ENCODE measurements around the gene ATP9B. TPM values are rescaled to one million over a fixed set of nuclear protein-coding genes. Genes with fewer than 3 reads are reported as not detected.

The ATP9B gene
- total RNA-seq, 1 experiment from 2014 or later: 17.9 TPM

DNA sequence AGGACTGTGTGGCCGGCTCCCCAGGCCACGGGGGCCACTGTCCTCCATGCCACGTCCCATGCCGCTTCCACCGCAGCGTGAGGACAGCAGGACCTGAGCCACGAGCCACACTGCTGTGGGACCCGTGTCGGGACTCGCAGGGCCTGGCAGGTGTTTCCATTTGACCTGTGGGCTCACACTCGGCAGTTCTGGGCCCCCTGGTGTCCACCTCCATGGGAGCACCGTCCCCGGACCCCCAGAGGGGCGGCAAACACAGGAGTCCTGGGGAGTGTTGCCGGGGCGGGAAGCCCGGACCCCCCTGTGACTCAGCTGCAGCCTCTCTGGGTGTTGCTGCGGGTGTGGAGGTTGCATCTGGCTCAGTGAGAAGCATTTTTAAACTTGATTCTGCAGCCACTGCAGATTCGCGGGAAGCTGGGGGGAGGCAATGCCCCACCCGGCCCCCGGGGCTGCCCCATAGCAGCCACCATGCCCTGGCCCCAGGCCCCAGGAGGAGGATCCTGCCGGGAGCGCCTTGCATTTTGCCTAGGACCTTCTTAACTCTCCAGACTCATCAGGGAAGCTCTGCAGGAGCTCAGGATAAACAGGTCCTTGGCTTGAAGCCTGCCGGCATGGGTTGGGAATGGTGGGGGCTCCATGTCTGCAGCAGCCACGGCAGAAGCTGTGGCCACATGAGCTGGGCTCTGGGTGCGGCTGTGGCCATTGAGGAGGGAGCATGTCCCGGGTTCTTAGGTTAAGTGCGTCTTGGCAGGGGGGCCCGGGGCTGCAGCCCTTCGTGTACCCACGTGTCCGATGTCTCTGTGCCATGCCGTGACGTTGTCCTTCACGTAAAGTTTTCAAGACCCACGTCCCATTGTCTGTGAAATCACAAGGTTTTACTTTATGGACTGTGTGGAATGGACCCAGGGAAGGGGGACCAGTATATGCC is 357.4 kb downstream of the ATP9B start:
- DNase-seq (ENCODE audit: low spot score): no peak
- Histone ChIP-seq H3K9me3 (ENCODE audit: low read depth, low read length, poor library complexity, severe bottlenecking) (no peaks in the 10 kb centered on the region), H3K36me3 (ENCODE audit: insufficient read depth, low read length, poor library complexity, severe bottlenecking) (no peaks in the 10 kb centered on the region), H3K4me1 (ENCODE audit: insufficient read depth, low read length, poor library complexity, severe bottlenecking) (peaks cover 2% of the 10 kb centered on the region), H3K4me3 (ENCODE audit: low read depth, low read length, poor library complexity, severe bottlenecking) (no peak overlapping the region), H3K27me3 (replicated peaks; ENCODE audit: insufficient read depth, low read depth, low read length, poor library complexity) (no peaks in the 10 kb centered on the region), H3K27ac (ENCODE audit: low read depth, low read length, poor library complexity, severe bottlenecking) (no peak overlapping the region)
- TF ChIP-seq, protein P1, sequence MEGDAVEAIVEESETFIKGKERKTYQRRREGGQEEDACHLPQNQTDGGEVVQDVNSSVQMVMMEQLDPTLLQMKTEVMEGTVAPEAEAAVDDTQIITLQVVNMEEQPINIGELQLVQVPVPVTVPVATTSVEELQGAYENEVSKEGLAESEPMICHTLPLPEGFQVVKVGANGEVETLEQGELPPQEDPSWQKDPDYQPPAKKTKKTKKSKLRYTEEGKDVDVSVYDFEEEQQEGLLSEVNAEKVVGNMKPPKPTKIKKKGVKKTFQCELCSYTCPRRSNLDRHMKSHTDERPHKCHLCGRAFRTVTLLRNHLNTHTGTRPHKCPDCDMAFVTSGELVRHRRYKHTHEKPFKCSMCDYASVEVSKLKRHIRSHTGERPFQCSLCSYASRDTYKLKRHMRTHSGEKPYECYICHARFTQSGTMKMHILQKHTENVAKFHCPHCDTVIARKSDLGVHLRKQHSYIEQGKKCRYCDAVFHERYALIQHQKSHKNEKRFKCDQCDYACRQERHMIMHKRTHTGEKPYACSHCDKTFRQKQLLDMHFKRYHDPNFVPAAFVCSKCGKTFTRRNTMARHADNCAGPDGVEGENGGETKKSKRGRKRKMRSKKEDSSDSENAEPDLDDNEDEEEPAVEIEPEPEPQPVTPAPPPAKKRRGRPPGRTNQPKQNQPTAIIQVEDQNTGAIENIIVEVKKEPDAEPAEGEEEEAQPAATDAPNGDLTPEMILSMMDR (conservative IDR thresholded peaks at IDR 0.05; ENCODE audit: low read depth, low read length): no peak
- TF ChIP-seq EZH2 (IDR thresholded peaks at IDR 0.05; ENCODE audit: borderline replicate concordance, low read depth, low read length, poor library complexity, severe bottlenecking): no peak
- BruUV-seq (replicated peaks): no TSS peak
- intact Hi-C loops (cut with micrococcal nuclease; ENCODE audit: unreplicated experiment): no loop called here
- ChIA-PET CTCF (no interaction called here), POLR2A (ENCODE audit: low non-redundant PET) (no interaction called here)

DNA sequence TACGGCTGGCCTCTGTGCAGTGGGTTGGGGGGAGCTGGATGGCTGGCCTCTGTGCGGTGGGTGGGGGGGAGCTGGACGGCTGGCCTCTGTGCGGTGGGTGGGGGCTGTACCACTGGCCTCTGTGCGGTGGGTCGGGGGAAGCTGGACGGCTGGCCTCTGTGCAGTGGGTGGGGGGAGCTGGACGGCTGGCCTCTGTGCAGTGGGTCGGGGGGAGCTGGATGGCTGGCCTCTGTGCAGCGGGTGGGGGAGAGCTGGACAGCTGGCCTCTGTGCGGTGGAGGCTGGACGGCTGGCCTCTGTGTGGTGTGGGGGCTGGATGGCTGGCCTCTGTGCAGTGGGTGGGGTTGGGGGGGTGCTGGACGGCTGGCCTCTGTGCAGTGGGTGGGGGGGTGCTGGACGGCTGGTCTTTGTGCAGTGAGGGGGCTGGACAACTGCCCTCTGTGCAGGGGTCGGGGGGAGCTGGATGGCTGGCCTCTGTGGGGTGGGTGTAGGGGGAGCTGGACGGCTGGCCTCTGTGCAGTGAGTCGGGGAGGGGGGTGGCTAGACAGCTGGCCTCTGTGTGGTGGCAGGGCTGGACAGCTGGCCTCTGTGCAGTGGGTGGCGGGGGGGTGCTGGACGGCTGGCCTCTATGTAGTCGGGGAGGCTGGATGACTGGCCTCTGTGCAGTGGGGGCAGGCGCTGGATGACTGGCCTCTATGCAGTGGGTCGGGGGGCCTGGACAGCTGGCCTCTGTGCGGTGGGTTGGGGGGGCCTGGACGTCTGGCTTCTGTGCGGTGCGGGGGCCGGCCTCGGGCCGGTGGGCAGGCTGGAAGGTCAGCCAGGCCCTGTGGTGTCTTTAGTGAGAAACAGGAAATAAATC is 358.4 kb downstream of the ATP9B start:
- BruUV-seq (replicated peaks): no TSS peak
- intact Hi-C loops (cut with micrococcal nuclease; ENCODE audit: unreplicated experiment): no loop called here
- TF ChIP-seq EZH2 (IDR thresholded peaks at IDR 0.05; ENCODE audit: borderline replicate concordance, low read depth, low read length, poor library complexity, severe bottlenecking): no peak
- TF ChIP-seq, protein P1 (conservative IDR thresholded peaks at IDR 0.05; ENCODE audit: low read depth, low read length): no peak
- no peaks in the 10 kb centered on the region for H3K9me3 ChIP-seq (ENCODE audit: low read depth, low read length, poor library complexity, severe bottlenecking)
- H3K4me1 ChIP-seq (ENCODE audit: insufficient read depth, low read length, poor library complexity, severe bottlenecking): no peaks in the 10 kb centered on the region
- ChIA-PET POLR2A (ENCODE audit: low non-redundant PET) (no interaction called here), CTCF (no interaction called here)
- no peaks in the 10 kb centered on the region for H3K27me3 ChIP-seq (replicated peaks; ENCODE audit: insufficient read depth, low read depth, low read length, poor library complexity)
- H3K36me3 ChIP-seq (ENCODE audit: insufficient read depth, low read length, poor library complexity, severe bottlenecking): no peaks in the 10 kb centered on the region
- H3K27ac ChIP-seq (ENCODE audit: low read depth, low read length, poor library complexity, severe bottlenecking): no peak overlapping the region
- no peak overlapping the region for H3K4me3 ChIP-seq (ENCODE audit: low read depth, low read length, poor library complexity, severe bottlenecking)
- no peak for DNase-seq (ENCODE audit: low spot score)

Other genes with a start within 250 kb of the ATP9B start
- gene SALL3, start 89.6 kb upstream of the ATP9B start, total RNA-seq (2021): not detected in 2 replicates

All from A673 (cell line).